RPMI7951 (cell line): ENCODE results near the gene IGSF21. TPM values are rescaled to one million over a fixed set of nuclear protein-coding genes. Genes with fewer than 3 reads are reported as not detected.

Experiments used
- DNase-seq: peaks from one replicate; pipeline ENCODE4 v3.0.0-alpha.2; 2012; ENCODE audit warnings: low read depth
- total RNA-seq: library from RNA; depleted of rRNA; stranded (reverse); fragments of >200 nt; shearing (Covaris generic); gene quantifications from 2 replicates; pipeline ENCODE4 v1.2.3, GENCODE V29; 2014

Gene IGSF21
- total RNA-seq, 1 experiment from 2014 or later: not detected

- DNase-seq: no peak
Observed at GRCh38 chr1:18257778-18258177, 150.2 kb downstream of the IGSF21 start.

GRCh38 chr1:18261891-18262290 is 154.3 kb downstream of the IGSF21 start:
- no peak for DNase-seq

GRCh38 chr1:18262726-18263125 is 155.1 kb downstream of the IGSF21 start:
- DNase-seq: no peak

GRCh38 chr1:18263547-18264120 is 156.0 kb downstream of the IGSF21 start:
- no peak for DNase-seq

GRCh38 chr1:18264450-18265039 is 156.9 kb downstream of the IGSF21 start:
- DNase-seq: no peak

GRCh38 chr1:18265641-18266040 is 158.0 kb downstream of the IGSF21 start:
- DNase-seq: no peak

- DNase-seq: no peak
Observed at GRCh38 chr1:18266391-18266790, 158.8 kb downstream of the IGSF21 start.

- DNase-seq: no peak
Observed at GRCh38 chr1:18271336-18271735, 163.7 kb downstream of the IGSF21 start.

GRCh38 chr1:18278946-18279345 is 171.3 kb downstream of the IGSF21 start:
- no peak for DNase-seq

GRCh38 chr1:18279351-18280074 is 171.9 kb downstream of the IGSF21 start:
- no peak for DNase-seq

- DNase-seq: no peak
Observed at GRCh38 chr1:18280956-18281355, 173.4 kb downstream of the IGSF21 start.

GRCh38 chr1:18282851-18283600 is 175.4 kb downstream of the IGSF21 start:
- DNase-seq: no peak

GRCh38 chr1:18283601-18284385 is 176.2 kb downstream of the IGSF21 start:
- DNase-seq: peak; percentile 42

- no peak for DNase-seq
Observed at GRCh38 chr1:18284805-18285537, 177.4 kb downstream of the IGSF21 start.

GRCh38 chr1:18285538-18285924 is 177.9 kb downstream of the IGSF21 start:
- no peak for DNase-seq

- no peak for DNase-seq
Observed at GRCh38 chr1:18288722-18289121, 181.1 kb downstream of the IGSF21 start.

GRCh38 chr1:18289597-18289996 is 182.0 kb downstream of the IGSF21 start:
- DNase-seq: no peak

- no peak for DNase-seq
Observed at GRCh38 chr1:18290740-18291412, 183.3 kb downstream of the IGSF21 start.

- no peak for DNase-seq
Observed at GRCh38 chr1:18292531-18292930, 184.9 kb downstream of the IGSF21 start.

- DNase-seq: no peak
Observed at GRCh38 chr1:18293291-18293690, 185.7 kb downstream of the IGSF21 start.
